Lower lobe of right lung (tissue), 2 donors: ENCODE measurements around the gene COLGALT1. TPM values are rescaled to one million over a fixed set of nuclear protein-coding genes. Genes with fewer than 3 reads are reported as not detected.

Experiments
- ATAC-seq, 2 donors: fragments of 200-7000 bp; cut with Tn5 transposase; one replicate each; pipeline ENCODE4 v1.9.1; 2020 to 2022; ENCODE audit warnings: mild to moderate bottlenecking in 2 of 2, moderate library complexity in 2 of 2
- DNase-seq: peaks from one replicate; pipeline ENCODE4 v3.0.0-alpha.2; 2020
- H3K27ac ChIP-seq: fragments of 200-600 bp; one replicate; pipeline ENCODE4 v1.8.0; 2022
- H3K27me3 ChIP-seq: fragments of 200-600 bp; one replicate; pipeline ENCODE4 v1.8.0; 2022; ENCODE audit warnings: low read depth
- H3K36me3 ChIP-seq: fragments of 200-600 bp; one replicate; pipeline ENCODE4 v1.8.0; 2022; ENCODE audit warnings: mild to moderate bottlenecking
- H3K4me1 ChIP-seq: fragments of 200-600 bp; one replicate; pipeline ENCODE4 v1.8.0; 2022
- H3K4me3 ChIP-seq: fragments of 200-600 bp; one replicate; pipeline ENCODE4 v1.8.0; 2022; ENCODE audit warnings: mild to moderate bottlenecking
- H3K9me3 ChIP-seq: fragments of 200-600 bp; one replicate; pipeline ENCODE4 v1.8.0; 2022
- intact Hi-C: fragments of 100-400 bp; cut with DNase I; formaldehyde crosslinking; loops from one replicate; pipeline ENCODE4 v1.11.0; 2022
- total RNA-seq: library from RNA; stranded (reverse); fragmentation: NEBNext Ultra II Directional; extraction: Animal tissue kit (Norgen Biotek cat#: 25700); gene quantifications from one replicate; pipeline ENCODE4 v1.2.1, GENCODE V29; 2021
- TF ChIP-seq, protein P1 (sequence below): fragments of 200-600 bp; IDR thresholded peaks from one replicate; pipeline ENCODE4 v1.8.0; 2022; ENCODE audit warnings: antibody characterized with exemption, mild to moderate bottlenecking
- donor health status: DM: no; HTN: yes; CAD: no; lungs with severe emphysema.

The COLGALT1 gene
- total RNA-seq, 1 donor from 2014 or later = 142 TPM

DNA sequence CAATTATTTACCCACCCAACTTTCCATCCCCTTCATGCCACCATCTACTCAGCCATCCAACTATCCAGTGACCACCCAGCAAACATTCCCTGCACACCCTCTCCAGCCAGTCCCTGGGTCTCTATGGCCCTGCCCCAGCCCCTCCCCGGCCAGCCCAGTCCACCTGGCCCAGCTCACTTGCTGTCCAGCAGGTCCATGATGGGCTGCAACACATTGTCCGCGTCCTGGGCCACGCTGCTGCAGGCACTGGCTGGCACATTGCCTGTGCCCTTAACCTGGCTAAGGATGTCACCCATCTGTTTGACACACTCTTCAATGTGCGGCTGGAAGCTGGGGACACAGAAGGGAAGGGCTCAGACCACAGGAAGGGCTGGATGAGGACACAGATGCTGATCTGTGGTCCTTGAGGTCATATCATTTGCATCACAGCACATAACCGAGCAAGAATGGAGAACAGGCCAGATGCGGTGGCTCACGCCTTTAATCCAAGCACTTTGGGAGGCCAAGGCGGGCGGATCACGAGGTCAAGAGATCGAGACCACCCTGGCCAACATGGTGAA is 71.1 kb downstream of the COLGALT1 start:
- TF ChIP-seq, protein P1, sequence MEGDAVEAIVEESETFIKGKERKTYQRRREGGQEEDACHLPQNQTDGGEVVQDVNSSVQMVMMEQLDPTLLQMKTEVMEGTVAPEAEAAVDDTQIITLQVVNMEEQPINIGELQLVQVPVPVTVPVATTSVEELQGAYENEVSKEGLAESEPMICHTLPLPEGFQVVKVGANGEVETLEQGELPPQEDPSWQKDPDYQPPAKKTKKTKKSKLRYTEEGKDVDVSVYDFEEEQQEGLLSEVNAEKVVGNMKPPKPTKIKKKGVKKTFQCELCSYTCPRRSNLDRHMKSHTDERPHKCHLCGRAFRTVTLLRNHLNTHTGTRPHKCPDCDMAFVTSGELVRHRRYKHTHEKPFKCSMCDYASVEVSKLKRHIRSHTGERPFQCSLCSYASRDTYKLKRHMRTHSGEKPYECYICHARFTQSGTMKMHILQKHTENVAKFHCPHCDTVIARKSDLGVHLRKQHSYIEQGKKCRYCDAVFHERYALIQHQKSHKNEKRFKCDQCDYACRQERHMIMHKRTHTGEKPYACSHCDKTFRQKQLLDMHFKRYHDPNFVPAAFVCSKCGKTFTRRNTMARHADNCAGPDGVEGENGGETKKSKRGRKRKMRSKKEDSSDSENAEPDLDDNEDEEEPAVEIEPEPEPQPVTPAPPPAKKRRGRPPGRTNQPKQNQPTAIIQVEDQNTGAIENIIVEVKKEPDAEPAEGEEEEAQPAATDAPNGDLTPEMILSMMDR = no peak
- peaks cover 7% of the 10 kb centered on the region for H3K9me3 ChIP-seq
- no peak overlapping the region for H3K4me3 ChIP-seq
- no peaks in the 10 kb centered on the region for H3K27me3 ChIP-seq
- ATAC-seq (no peak), DNase-seq (peak; percentile 24)
- no peaks in the 10 kb centered on the region for H3K4me1 ChIP-seq
- no peak overlapping the region for H3K27ac ChIP-seq
- H3K36me3 ChIP-seq = no peaks in the 10 kb centered on the region
- intact Hi-C loops = no loop called here

DNA sequence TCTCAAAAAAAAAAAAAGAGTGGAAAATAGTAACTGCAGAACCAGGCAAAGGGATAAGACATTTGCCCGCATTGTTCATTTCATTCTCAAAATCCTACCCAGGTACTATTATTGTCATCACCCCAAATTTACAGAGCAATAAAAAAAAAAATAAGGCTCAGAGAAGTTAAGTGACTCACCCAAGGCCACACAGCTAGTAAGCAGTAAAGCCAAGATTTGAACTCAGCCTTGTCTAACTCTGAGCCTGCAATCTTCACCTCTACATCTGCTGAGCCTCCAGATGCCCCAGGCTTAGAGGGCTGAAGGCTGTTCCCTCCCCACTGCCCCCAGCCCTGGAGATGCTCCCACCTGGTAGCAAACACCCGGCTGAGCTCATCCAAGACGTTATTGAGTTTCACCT is 71.7 kb downstream of the COLGALT1 start:
- Histone ChIP-seq H3K27me3 (no peaks in the 10 kb centered on the region), H3K36me3 (no peaks in the 10 kb centered on the region), H3K27ac (no peak overlapping the region), H3K9me3 (peaks cover under 1% of the 10 kb centered on the region), H3K4me1 (no peaks in the 10 kb centered on the region), H3K4me3 (no peak overlapping the region)
- TF ChIP-seq, protein P1 = no peak
- ATAC-seq (no peak), DNase-seq (peak; percentile 5)
- intact Hi-C loops = no loop called here

DNA sequence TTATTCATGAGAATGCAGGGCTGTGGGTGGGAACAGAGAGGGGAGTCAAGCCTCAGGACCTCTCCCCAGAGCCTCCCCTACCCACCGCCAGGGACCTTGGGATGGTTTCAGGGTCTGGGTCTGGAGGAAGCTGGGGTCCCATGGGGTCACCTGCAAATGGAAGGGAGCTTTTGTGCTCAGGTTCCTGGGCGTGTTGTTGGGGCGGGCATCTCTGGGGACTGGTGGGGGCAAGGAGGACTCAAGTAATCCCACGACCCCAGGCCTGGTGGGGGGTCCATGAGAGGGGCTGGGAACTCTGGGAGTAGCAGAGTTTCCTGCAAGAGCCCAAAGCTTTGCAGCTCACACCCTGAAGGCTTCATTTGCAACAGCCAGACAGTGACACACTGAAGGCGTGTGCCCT is 72.5 kb downstream of the COLGALT1 start:
- Histone ChIP-seq H3K4me3 (no peak overlapping the region), H3K27ac (no peak overlapping the region), H3K27me3 (no peaks in the 10 kb centered on the region), H3K36me3 (no peaks in the 10 kb centered on the region), H3K4me1 (no peaks in the 10 kb centered on the region), H3K9me3 (no peaks in the 10 kb centered on the region)
- peak; percentile 18 for DNase-seq
- ATAC-seq = no peak
- TF ChIP-seq, protein P1 = no peak
- intact Hi-C loops = no loop called here

DNA sequence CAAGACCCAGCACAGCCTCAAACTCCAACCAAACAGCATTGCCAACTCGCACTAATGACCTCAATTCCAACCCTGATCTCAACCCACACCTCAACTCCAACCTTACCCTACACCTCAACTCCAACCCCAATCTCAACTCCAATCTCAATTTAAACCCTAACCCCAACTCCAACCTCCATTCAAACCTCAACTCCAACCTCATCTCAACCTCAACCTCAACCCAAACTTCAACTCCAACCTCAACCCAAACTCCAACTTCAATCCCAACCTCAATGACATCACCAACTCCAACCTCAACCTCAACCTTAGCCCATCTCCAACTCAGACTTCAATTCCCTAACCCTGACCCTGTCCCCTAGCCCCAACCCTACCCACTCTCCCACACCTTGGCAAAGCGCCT is 74.3 kb downstream of the COLGALT1 start:
- Histone ChIP-seq H3K27me3 (no peaks in the 10 kb centered on the region), H3K4me1 (no peaks in the 10 kb centered on the region), H3K36me3 (no peaks in the 10 kb centered on the region), H3K4me3 (no peak overlapping the region), H3K9me3 (no peaks in the 10 kb centered on the region), H3K27ac (no peak overlapping the region)
- peak; percentile 14 for DNase-seq
- intact Hi-C loops = no loop called here
- TF ChIP-seq, protein P1 = no peak
- no peak for ATAC-seq

DNA sequence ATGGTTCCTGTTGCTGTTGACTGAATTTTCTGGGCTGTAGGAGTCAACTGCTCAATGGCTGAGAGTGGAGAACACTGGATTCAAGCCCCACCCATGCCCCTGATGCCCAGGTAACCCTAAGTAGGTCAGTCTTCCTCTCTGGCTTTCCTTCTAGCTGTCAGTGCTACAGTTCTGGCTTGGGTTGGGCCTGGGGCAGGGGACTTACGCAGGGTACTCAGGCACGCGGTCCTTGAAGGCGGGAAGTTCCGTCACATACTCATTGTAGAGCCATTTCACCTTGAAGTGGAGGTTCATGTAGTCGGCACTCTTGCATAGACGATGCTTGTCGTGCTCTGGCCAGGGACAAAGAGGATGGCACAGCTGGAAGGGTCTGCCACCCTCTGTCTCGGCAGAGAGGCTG is 77.1 kb downstream of the COLGALT1 start:
- peak; percentile 21 for DNase-seq
- no peak for ATAC-seq
- Histone ChIP-seq H3K4me3 (no peak overlapping the region), H3K9me3 (no peaks in the 10 kb centered on the region), H3K4me1 (no peaks in the 10 kb centered on the region), H3K36me3 (no peaks in the 10 kb centered on the region), H3K27me3 (no peaks in the 10 kb centered on the region), H3K27ac (no peak overlapping the region)
- TF ChIP-seq, protein P1 = no peak
- intact Hi-C loops = no loop called here

Other genes starting within 250 kb of the COLGALT1 start
- gene MRPL34, start 249.8 kb upstream of the COLGALT1 start, total RNA-seq = 68.3 TPM
- 32.2 TPM for gene DDA1, start 246.1 kb upstream of the COLGALT1 start, total RNA-seq
- gene ANO8, start 220.8 kb upstream of the COLGALT1 start, total RNA-seq = 16.6 TPM
- 21.0 TPM for gene GTPBP3, start 218.1 kb upstream of the COLGALT1 start, total RNA-seq
- 25.9 TPM for gene PLVAP, start 178.3 kb upstream of the COLGALT1 start, total RNA-seq
- gene CCDC194, start 161.5 kb upstream of the COLGALT1 start, total RNA-seq = 1.5 TPM
- gene BST2, start 150.0 kb upstream of the COLGALT1 start, total RNA-seq = 165 TPM
- gene MVB12A, start 135.6 kb upstream of the COLGALT1 start, total RNA-seq = 45.3 TPM
- not detected for gene TMEM221, start 107.0 kb upstream of the COLGALT1 start, total RNA-seq
- not detected for gene NXNL1, start 94.7 kb upstream of the COLGALT1 start, total RNA-seq
- gene SLC27A1, start 85.1 kb upstream of the COLGALT1 start, total RNA-seq = 27.0 TPM
- 89.4 TPM for gene PGLS, start 44.0 kb upstream of the COLGALT1 start, total RNA-seq
- gene UNC13A, start 132.7 kb downstream of the COLGALT1 start, total RNA-seq = 0.21 TPM
- 67.1 TPM for gene MAP1S, start 163.8 kb downstream of the COLGALT1 start, total RNA-seq
- 8.7 TPM for gene FCHO1, start 195.8 kb downstream of the COLGALT1 start, total RNA-seq
- 1.6 TPM for gene B3GNT3, start 239.5 kb downstream of the COLGALT1 start, total RNA-seq